Gastrocnemius medialis (tissue), 4 donors: Measurements from ENCODE around the gene PCDHA6. TPM values are rescaled to one million over a fixed set of nuclear protein-coding genes. Genes with fewer than 3 reads are reported as not detected.
"Not testable (repeated sequence)": the region's sequence is repeated elsewhere in the genome, so short reads cannot be mapped to it uniquely, and the experiment has no call there.

ENCODE experiments used
- ATAC-seq, 2 donors: fragments of 150-250 bp; one replicate each; pipeline ENCODE4 v1.9.1; 2016
- DNase-seq, 2 donors: peaks; one replicate each; pipeline ENCODE4 v3.0.0-alpha.2; 2019
- H3K27ac ChIP-seq, 4 donors: fragments of 200-600 bp; sonication (generic); 1 replicate in 1 of 4; 2 replicates in 3 of 4; pipeline ENCODE4 v1.5.1; 2016 to 2018; ENCODE audit warnings: mild to moderate bottlenecking in 2 of 4, moderate library complexity in 1 of 4
- H3K27me3 ChIP-seq, 3 donors: fragments of 200-600 bp; sonication (generic) in 2 of 3; 1 replicate in 1 of 3; 2 replicates in 2 of 3; pipeline versions ENCODE4 v1.5.1 to v1.6.0; 2016 to 2019; ENCODE audit warnings: mild to moderate bottlenecking in 1 of 3, moderate library complexity in 1 of 3
- H3K36me3 ChIP-seq, 2 donors: fragments of 200-600 bp; sonication (generic) in 1 of 2; one replicate each; pipeline ENCODE4 v1.5.1; 2017 to 2018
- H3K4me1 ChIP-seq, 2 donors: fragments of 200-600 bp; sonication (generic) in 1 of 2; one replicate each; pipeline ENCODE4 v1.5.1; 2016 to 2017; ENCODE audit warnings: mild to moderate bottlenecking in 2 of 2
- H3K4me3 ChIP-seq, 4 donors: fragments of 200-600 bp; sonication (generic) in 3 of 4; 1 replicate in 1 of 4; 2 replicates in 3 of 4; pipeline ENCODE4 v1.5.1; 2016 to 2019; ENCODE audit warnings: mild to moderate bottlenecking in 2 of 4
- H3K9me3 ChIP-seq, 3 donors: fragments of 200-600 bp; sonication (generic) in 2 of 3; 1 replicate in 1 of 3; 2 replicates in 2 of 3; pipeline ENCODE4 v1.5.1; 2016 to 2019
- CTCF ChIP-seq, 5 experiments: fragments of 450-650 bp in 3 of 5; fragments of 200-600 bp in 2 of 5; sonication (generic) in 2 of 5; IDR thresholded peaks in 4 of 5; conservative IDR thresholded peaks in 1 of 5; 1 replicate in 4 of 5; 2 replicates in 1 of 5; pipeline ENCODE4 v1.5.1; 2016 to 2019; ENCODE audit warnings: antibody characterized with exemption in 5 of 5, mild to moderate bottlenecking in 3 of 5, moderate library complexity in 3 of 5
- POLR2A ChIP-seq, 2 donors: fragments of 450-650 bp; IDR thresholded peaks; one replicate each; pipeline ENCODE4 v1.6.1; 2017; ENCODE audit warnings: antibody characterized with exemption in 2 of 2, mild to moderate bottlenecking in 2 of 2, moderate library complexity in 2 of 2
- in situ Hi-C, 4 donors: fragments of 200-750 bp; cut with MboI; loops; one replicate each; pipeline versions ENCODE4 v1.15.0 to v1.8.0; 2017; ENCODE audit warnings: low sequenced_read_pairs in 4 of 4
- intact Hi-C: fragments of 100-400 bp; cut with DNase I; formaldehyde crosslinking; loops from one replicate; pipeline ENCODE4 v1.15.1; 2023; ENCODE audit warnings: low total_unique reads
- total RNA-seq, 4 donors: library from RNA; depleted of rRNA; stranded (reverse); fragments of >200 nt; gene quantifications; one replicate each; pipeline versions ENCODE4 v1.1.0 to v1.2.3, GENCODE V29; 2016

The PCDHA6 gene
- total RNA-seq, 4 donors from 2014 or later, result 0.10 to 0.19 TPM; not detected in 2

GRCh38 chr5:140808889-140809291 lies 18.9 kb upstream of the PCDHA6 start:
- H3K27me3 ChIP-seq, result peaks cover 0 to 6% (median 5%) of the 10 kb centered on the region in 3 donors
- H3K4me1 ChIP-seq, result no peaks in the 10 kb centered on the region
- no peak for ATAC-seq
- H3K9me3 ChIP-seq, result no peaks in the 10 kb centered on the region
- intact Hi-C loops (no loop called here), in situ Hi-C loops (no loop called here)
- no peak for DNase-seq
- no peak overlapping the region for H3K27ac ChIP-seq
- H3K36me3 ChIP-seq, result no peaks in the 10 kb centered on the region
- no peak for TF ChIP-seq POLR2A (IDR thresholded peaks at IDR 0.05)
- TF ChIP-seq CTCF (IDR thresholded peaks at IDR 0.05 in 4 of 5, conservative IDR thresholded peaks at IDR 0.05 in 1 of 5), result no peak
- H3K4me3 ChIP-seq, result no peak overlapping the region

GRCh38 chr5:140821375-140822280 lies 6.1 kb upstream of the PCDHA6 start, which contains the start of gene PCDHA5:
PCDHA5 (plus strand) TSS chr5:140821613.
- Histone ChIP-seq H3K27ac (no peak within 1 kb of the TSS), H3K4me3 (peak within 1 kb of the TSS in 1 of 4 donors; percentile 2), H3K9me3 (no peaks in the 10 kb centered on the region), H3K4me1 (no peaks in the 10 kb centered on the region), H3K27me3 (peaks cover 0 to 11% (median 8%) of the 10 kb centered on the region in 3 donors), H3K36me3 (no peaks in the 10 kb centered on the region)
- TF ChIP-seq CTCF (IDR thresholded peaks at IDR 0.05 in 4 of 5, conservative IDR thresholded peaks at IDR 0.05 in 1 of 5), result no peak
- TF ChIP-seq POLR2A (IDR thresholded peaks at IDR 0.05), result no peak
- ATAC-seq (no peak), DNase-seq (no peak)
- intact Hi-C loops, result no loop called here
- in situ Hi-C loops, result no loop called here

- intact Hi-C loops, result no loop called here
- Histone ChIP-seq H3K36me3 (no peaks in the 10 kb centered on the region), H3K4me1 (no peaks in the 10 kb centered on the region), H3K27me3 (peaks cover 0 to 17% (median 14%) of the 10 kb centered on the region in 3 donors), H3K27ac (no peak overlapping the region), H3K9me3 (no peaks in the 10 kb centered on the region), H3K4me3 (no peak overlapping the region)
- ATAC-seq (no peak), DNase-seq (no peak)
- TF ChIP-seq CTCF (IDR thresholded peaks at IDR 0.05 in 4 of 5, conservative IDR thresholded peaks at IDR 0.05 in 1 of 5), result no peak
- TF ChIP-seq POLR2A (IDR thresholded peaks at IDR 0.05), result no peak
- in situ Hi-C loops, result no loop called here
Observed at GRCh38 chr5:140822281-140822629, 5.5 kb upstream of the PCDHA6 start.

- ATAC-seq, H3K27ac ChIP-seq, H3K4me3 ChIP-seq, intact Hi-C loops, H3K9me3 ChIP-seq, H3K4me1 ChIP-seq, in situ Hi-C loops, DNase-seq, H3K36me3 ChIP-seq: not testable (repeated sequence)
- peaks cover 0 to 23% (median 14%) of the 10 kb centered on the region in 3 donors for H3K27me3 ChIP-seq
Observed at GRCh38 chr5:140822969-140823368, 4.8 kb upstream of the PCDHA6 start.

GRCh38 chr5:140823475-140823874 lies 4.3 kb upstream of the PCDHA6 start:
- in situ Hi-C loops (no loop called here), intact Hi-C loops (no loop called here)
- Histone ChIP-seq H3K4me3 (no peak overlapping the region), H3K27me3 (peaks cover 0 to 24% (median 14%) of the 10 kb centered on the region in 3 donors), H3K4me1 (no peaks in the 10 kb centered on the region), H3K27ac (no peak overlapping the region), H3K9me3 (peaks cover 0 to 4% (median 0%) of the 10 kb centered on the region in 3 donors), H3K36me3 (no peaks in the 10 kb centered on the region)
- ATAC-seq (no peak), DNase-seq (no peak)
- no peak for TF ChIP-seq CTCF (IDR thresholded peaks at IDR 0.05 in 4 of 5, conservative IDR thresholded peaks at IDR 0.05 in 1 of 5)
- TF ChIP-seq POLR2A (IDR thresholded peaks at IDR 0.05), result no peak
